Prostate gland (tissue), 2 donors: ENCODE results near the gene SFI1.
"Not testable (repeated sequence)": the region's sequence is repeated elsewhere in the genome, so short reads cannot be mapped to it uniquely, and the experiment has no call there.

Experiments used
- CTCF ChIP-seq, 4 experiments: fragments of 200-600 bp in 2 of 4; fragments of 450-650 bp in 2 of 4; sonication (generic) in 2 of 4; IDR thresholded peaks; 1 replicate in 3 of 4; 2 replicates in 1 of 4; pipeline ENCODE4 v1.5.1; 2016 to 2019; ENCODE audit warnings: antibody characterized with exemption in 4 of 4, mild to moderate bottlenecking in 2 of 4, moderate library complexity in 2 of 4
- POLR2A ChIP-seq: fragments of 450-650 bp; IDR thresholded peaks from one replicate; pipeline ENCODE4 v1.6.1; 2016; ENCODE audit warnings: antibody characterized with exemption, mild to moderate bottlenecking

GRCh38 chr22:31482470-31482869 lies 13.9 kb upstream of the SFI1 start:
- TF ChIP-seq CTCF (IDR thresholded peaks at IDR 0.05); POLR2A: not testable (repeated sequence)
